ENCODE measurements around the gene TXNRD2.

TXNRD2 gene

GRCh38 chr22:19941365-19942082, at the start of gene TXNRD2, which contains the start of gene COMT:
TXNRD2 (minus strand) TSS chr22:19941818; CDS start chr22:19941803, 15 bp downstream.
COMT (plus strand) TSS chr22:19941772; CDS start chr22:19962527, 20,755 bp downstream.
- peak; percentile 71 for DNase-seq

GRCh38 chr22:19991395-19991644, 49.7 kb upstream of the TXNRD2 start:
- DNase-seq, result no peak

DNA sequence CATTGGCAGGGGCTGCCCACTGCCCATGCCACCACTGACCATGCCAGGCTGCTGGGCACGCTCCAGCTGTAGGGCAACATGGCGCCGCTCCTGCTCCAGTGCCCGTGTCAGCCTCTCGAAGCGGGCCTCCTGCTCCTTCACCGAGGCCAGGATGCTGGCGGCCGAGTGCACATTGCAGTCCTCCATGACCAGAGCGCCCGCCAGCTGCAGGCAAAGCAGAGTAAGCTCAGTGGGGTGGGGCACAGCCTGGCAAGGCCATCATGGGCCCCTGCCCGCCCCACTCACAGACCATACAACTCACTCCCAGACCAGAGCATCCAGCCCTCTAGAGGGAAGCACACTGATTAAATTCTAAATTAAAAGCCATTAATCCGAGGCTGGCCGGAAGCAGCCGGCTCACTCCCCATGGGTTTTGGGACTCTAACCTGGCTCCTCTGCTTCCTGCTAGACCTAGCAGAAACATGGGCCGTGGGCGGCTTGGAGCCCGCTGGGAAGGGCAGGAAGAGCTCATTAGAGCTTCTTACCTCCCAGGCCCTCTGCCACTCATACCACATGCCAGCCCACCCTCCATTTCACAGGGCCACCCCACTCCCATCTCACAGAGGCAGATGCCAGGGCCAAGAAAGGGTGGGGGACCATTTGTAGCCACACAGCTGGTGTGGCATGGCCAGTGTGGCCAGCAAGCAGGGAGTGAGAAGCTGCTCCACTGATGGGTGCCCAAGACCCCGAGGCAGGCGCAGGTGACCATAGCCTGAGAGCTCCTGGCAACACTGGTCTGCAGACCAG, 49.2 kb upstream of the TXNRD2 start:
- DNase-seq, result no peak

GRCh38 chr22:19990188-19990587, 48.6 kb upstream of the TXNRD2 start:
- no peak for DNase-seq

- DNase-seq, result no peak
These were observed 48.1 kb upstream of the TXNRD2 start for GRCh38 chr22:19989725-19990067.

DNA sequence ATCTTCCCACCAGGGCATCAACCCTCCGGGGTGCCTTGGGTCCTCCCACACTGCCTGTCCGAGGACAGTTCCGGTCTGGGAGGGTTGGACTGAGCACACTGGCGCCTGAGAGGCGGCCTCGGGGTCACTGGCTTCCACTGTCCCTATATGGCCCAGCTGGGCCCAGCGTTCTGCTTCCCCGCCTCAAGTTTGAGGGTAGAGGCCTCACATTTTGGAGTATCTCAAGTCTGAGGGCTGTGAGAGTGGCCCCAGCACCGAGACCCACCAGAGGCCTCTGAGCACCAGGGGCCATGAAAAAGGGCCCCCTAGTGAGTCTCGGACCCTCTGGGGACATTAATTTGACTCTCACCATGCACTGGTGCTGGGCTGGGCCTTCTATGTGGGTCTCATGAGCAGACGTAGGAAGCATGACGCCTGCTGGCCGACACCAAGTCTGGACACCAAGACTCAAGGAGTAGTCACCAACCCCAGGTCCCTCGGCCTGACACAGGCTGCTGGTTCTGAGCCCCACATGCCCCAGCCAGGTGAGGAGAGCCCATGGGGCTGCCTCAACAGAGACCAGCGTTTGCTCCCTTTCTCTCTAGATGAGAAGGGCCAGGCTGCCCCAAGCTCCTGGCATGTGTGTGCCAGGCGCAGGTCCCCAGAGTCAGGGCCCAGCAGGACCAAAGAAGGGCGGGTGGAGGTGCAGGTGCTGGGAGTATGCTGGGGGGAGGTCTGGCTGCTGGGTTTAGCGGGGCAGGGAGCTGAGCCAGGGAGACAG, 47.5 kb upstream of the TXNRD2 start:
- DNase-seq, result no peak

- DNase-seq, result no peak
These were observed 46.8 kb upstream of the TXNRD2 start for GRCh38 chr22:19988331-19988808.

DNA sequence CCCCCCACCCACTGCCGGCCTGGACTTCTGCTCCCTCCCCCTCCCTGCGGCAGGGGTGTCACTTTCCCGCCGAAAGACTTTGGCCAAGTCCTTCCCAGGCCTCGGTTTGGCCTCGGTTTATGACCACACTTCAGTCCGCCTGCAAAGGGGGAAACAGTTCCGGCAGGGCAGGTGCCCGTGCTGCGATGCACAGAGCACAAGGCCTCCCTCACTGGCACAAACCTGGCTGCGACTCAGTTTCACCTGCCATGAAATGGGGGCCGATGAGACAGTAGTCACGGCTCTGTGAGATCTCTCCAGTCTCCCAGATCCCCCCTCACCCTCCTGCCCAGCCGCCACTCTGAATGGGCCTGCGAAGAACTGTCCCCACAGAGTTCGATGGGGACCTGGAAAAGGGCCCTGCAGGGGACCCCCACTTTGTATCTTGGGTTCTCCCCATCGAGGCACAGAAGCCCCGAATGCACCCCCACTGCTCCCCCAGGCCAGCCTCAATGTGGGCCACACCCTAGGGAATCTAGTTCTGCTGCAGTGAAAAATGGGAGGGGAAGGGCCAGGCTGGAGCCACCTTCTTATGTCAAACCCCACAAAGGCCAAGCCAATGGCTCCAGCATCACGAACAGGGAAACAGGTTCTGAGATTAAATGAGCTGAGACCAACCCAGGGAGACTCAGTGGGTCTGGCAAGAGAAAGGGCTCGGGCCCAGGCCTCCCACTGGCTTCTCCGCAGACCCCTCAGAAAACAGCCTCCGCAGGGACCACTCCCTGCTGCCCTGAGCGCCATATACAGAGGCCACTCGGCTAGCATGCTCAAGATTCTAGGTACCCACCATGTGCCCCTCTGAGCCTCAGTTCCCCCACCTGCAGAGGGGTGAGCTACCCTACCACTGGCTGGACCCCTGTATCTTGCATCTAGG, 46.0 kb upstream of the TXNRD2 start:
- DNase-seq, result no peak

GRCh38 chr22:19986410-19987341, 45.1 kb upstream of the TXNRD2 start:
- peak; percentile 62 for DNase-seq

GRCh38 chr22:19986011-19986409, 44.4 kb upstream of the TXNRD2 start:
- no peak for DNase-seq

- no peak for DNase-seq
These were observed 43.5 kb upstream of the TXNRD2 start for GRCh38 chr22:19984851-19985811.

DNA sequence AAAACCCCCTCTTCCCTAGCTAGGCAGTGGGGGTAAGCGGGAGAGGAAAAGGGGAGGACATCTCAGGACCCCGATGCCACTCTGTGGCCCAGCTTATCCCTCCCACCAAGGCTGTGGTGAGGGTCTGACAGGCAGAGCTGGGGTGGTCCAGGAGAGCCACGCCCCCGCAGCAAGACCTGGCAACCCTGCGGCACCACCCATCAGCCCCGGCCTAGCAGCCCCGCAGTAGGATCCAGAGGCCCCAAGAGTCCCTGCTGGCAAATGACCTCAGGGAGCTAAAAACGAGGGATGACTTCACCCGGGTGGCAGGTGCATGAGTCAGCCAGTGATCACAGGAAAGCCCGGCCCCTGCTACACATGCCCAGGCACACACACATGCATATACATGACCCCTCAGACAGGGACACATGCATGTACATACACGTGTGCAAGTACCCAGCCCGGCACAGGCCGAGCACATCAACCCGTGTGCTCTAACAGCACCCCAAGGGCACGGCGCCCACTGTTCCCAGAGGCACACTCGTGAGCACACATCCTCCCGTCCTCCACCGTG, 42.7 kb upstream of the TXNRD2 start:
- DNase-seq, result no peak

- no peak for DNase-seq
These were observed 42.1 kb upstream of the TXNRD2 start for GRCh38 chr22:19983741-19984140.

DNA sequence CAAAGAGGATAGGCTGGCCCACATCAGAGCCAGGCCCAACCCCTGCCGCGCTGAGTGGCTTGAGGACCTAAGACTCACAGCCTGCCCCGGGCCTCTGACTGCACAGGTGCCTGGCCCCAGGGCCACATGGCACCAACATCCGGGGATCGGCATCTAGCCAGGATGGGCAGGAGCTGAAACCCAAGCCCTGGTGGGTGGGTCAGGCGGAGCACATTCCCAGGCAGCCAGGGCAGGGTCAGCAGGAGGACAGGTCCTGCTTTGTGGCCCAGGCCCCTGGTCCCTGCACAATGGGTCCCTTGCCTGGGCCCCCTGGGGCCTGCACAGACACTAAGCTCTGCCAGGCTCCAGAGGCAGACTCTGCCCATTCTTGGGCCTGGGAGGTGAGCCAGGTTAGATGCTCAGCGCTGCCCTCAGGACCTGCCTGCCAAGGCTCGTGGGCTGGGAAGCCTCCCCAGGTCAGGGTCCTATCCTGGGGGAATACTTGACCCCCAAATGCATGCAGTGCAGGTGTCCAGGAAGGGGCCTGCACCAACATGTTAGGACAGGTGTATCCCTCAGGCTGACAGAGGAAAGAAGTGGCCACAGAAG, 41.5 kb upstream of the TXNRD2 start:
- DNase-seq, result no peak

DNA sequence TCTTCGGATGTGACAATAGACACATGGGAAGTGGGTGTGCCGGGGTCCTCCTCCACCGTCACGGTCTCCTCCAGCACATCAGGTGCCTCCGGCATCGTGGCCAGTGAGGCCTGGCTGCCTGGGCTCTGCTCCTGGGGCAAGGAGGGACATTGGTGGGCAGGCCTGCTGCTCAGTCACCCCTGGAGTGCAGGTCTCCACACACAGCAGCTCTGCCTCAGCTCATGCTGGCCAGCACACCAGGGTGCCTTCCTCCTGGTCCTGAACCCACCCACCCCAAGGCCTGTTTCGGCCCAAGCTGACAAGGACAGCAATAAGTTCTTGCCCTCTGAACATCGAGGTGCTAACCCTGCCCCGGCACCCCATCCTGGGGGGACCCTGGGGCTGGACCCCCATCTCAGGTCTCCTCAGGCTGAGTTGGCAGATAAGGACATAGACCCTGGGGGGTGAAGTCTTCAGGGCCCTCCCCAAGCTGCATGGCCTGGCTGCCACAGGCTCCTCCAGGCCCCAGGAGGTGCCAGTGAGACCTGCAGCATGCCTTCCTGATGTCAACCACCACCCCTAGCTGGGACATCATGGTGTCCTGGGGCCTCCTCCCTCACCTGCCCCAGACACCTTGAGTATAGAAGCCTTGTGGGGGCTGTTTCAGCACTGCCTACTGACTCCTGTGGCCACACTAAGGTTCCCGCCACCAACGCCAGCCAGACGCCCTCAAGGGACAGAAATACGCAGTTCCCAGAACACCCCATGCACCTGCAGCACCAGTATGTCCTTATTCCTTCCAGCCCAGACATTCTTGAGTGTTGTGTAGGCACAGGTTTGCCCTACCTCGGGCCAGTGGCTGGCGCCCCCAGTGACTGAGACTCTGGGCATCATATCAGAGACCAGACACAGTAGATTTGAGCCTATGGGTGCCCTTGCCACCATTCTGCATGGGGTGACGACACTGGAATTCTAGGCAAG, 40.6 kb upstream of the TXNRD2 start:
- no peak for DNase-seq

DNA sequence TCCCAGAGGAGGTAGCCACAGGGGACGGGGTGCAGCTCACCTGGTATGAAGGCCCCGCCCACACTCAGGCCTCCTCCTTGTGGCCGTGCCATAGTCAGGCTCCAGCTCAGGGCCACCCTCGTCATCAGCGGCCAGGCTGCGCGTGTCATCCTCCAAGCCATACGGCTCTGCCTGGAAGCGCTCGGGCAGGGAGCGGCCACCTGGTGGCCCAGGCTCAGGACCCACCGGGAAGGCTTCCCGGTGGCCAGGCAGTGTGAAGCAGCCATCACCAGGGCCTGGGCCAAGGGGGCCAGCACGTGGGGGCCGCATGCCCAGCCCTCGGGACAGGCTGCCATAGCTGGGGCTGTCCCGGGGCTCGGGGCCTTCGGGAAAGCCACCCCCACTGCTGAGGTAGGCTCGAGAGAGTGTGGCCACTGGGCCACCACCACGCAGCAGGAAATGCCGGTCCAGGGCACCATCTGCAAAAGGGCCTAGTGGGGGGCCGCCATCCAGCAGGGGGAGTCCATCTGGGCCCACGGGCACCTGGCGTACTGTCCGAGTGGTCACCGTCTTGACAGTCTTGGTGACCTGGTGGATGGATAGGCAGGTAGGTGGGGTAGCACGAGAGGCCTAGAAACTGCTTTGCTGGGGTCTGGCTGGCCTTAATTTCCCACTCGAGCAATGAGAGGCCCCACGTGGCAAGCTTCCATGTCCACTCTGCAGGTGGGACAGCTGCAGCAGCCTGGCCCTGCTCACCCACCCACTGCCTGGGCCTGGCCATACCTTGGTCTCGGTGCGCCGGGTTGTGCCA, 39.7 kb upstream of the TXNRD2 start:
- DNase-seq, result no peak

DNA sequence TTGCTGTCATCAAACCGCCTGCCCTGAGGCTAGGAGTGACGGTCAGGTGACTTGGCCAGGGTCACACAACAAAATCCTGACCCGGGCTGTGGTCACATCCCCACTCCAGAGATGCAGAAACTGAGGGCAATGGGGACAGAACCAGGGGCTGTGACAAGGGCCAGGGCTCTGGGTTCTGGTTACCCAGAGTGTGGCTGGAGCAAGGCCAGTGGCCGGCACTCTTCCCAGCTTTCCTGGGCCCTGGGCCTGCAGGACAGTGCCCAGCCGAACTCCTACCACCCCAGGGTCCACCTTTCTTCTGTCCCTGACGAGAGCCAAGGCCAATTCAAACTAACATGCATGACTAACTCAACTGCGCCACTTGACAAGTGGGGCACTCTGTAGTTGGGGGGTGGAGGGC, 39.1 kb upstream of the TXNRD2 start:
- DNase-seq, result no peak
